ENCODE data around the gene ROBO1.

Gene ROBO1

DNA sequence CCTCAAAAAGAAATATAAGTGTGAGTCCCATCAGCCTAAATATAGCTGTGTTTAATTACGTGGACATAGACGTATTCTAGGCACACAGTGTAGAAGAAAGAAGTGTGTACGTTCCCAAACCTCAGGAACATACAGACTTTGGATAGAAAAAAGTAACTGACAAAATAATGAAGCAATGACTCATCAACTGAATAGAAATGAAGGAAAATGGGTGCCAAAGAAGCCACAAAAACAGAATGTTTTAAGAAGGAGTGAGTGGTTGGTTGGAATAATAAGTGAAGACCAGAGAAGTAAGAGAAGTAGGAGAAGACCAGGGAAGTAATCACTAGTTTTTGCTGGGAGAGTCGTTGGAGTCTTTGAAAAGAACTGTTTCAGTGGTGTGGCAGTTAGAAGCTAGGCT, 518.1 kb downstream of the ROBO1 start:
- DNase-seq: no peak
- no peaks in the 10 kb centered on the region for H3K4me1 ChIP-seq (ENCODE audit: low read length)
- no peaks in the 10 kb centered on the region for H3K9me3 ChIP-seq (replicated peaks; ENCODE audit: insufficient read depth, low read length)
- no peaks in the 10 kb centered on the region for H4K20me1 ChIP-seq (ENCODE audit: insufficient read depth, low read length)
- H3K27ac ChIP-seq (ENCODE audit: low read length): no peak overlapping the region
- TF ChIP-seq EZH2 (optimal IDR thresholded peaks at IDR 0.05; ENCODE audit: low read depth, low read length) (no peak), EZH2phosphoT487 (IDR thresholded peaks at IDR 0.05; ENCODE audit: low read length) (no peak)
- TF ChIP-seq, protein P1, sequence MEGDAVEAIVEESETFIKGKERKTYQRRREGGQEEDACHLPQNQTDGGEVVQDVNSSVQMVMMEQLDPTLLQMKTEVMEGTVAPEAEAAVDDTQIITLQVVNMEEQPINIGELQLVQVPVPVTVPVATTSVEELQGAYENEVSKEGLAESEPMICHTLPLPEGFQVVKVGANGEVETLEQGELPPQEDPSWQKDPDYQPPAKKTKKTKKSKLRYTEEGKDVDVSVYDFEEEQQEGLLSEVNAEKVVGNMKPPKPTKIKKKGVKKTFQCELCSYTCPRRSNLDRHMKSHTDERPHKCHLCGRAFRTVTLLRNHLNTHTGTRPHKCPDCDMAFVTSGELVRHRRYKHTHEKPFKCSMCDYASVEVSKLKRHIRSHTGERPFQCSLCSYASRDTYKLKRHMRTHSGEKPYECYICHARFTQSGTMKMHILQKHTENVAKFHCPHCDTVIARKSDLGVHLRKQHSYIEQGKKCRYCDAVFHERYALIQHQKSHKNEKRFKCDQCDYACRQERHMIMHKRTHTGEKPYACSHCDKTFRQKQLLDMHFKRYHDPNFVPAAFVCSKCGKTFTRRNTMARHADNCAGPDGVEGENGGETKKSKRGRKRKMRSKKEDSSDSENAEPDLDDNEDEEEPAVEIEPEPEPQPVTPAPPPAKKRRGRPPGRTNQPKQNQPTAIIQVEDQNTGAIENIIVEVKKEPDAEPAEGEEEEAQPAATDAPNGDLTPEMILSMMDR (IDR thresholded peaks at IDR 0.05; ENCODE audit: low read length): no peak
- no peak overlapping the region for H3K4me2 ChIP-seq (ENCODE audit: low read depth, low read length)
- no peaks in the 10 kb centered on the region for H3K27me3 ChIP-seq (replicated peaks; ENCODE audit: insufficient read depth, low read length)
- H3K4me3 ChIP-seq (ENCODE audit: low read length): no peak overlapping the region
- H3K9me2 ChIP-seq (replicated peaks; ENCODE audit: insufficient read depth, low read length): no peaks in the 10 kb centered on the region
- H3F3A ChIP-seq (ENCODE audit: insufficient read depth, low read length): no peaks in the 10 kb centered on the region
- no peaks in the 10 kb centered on the region for H3K79me2 ChIP-seq (ENCODE audit: low read length)
- no peaks in the 10 kb centered on the region for H3K36me3 ChIP-seq (replicated peaks; ENCODE audit: insufficient read depth, low read length)
- no peak overlapping the region for H3K9ac ChIP-seq (ENCODE audit: low read length)
- H2AFZ ChIP-seq (ENCODE audit: low read length): no peak overlapping the region

DNA sequence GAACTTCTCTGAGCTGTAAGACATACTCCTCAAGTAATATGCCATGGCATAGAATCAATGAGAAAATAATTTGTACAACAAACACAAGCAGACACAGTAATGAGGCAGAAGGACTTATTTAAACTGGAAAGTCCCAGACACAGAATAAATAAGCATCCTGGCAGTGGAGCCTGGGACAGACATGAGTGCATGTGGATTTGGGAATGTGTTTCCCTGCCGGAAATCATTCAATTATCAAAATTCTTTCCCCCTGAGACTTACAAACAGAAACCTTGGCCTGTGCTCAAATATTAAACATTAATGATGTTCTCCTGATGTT, 520.1 kb downstream of the ROBO1 start:
- no peaks in the 10 kb centered on the region for H3F3A ChIP-seq (ENCODE audit: insufficient read depth, low read length)
- H3K36me3 ChIP-seq (replicated peaks; ENCODE audit: insufficient read depth, low read length): no peaks in the 10 kb centered on the region
- no peak for DNase-seq
- no peak overlapping the region for H3K4me3 ChIP-seq (ENCODE audit: low read length)
- H3K27me3 ChIP-seq (replicated peaks; ENCODE audit: insufficient read depth, low read length): no peaks in the 10 kb centered on the region
- H3K9ac ChIP-seq (ENCODE audit: low read length): no peak overlapping the region
- no peaks in the 10 kb centered on the region for H4K20me1 ChIP-seq (ENCODE audit: insufficient read depth, low read length)
- no peaks in the 10 kb centered on the region for H3K79me2 ChIP-seq (ENCODE audit: low read length)
- H3K9me3 ChIP-seq (replicated peaks; ENCODE audit: insufficient read depth, low read length): no peaks in the 10 kb centered on the region
- no peaks in the 10 kb centered on the region for H3K9me2 ChIP-seq (replicated peaks; ENCODE audit: insufficient read depth, low read length)
- H3K27ac ChIP-seq (ENCODE audit: low read length): no peak overlapping the region
- H3K4me2 ChIP-seq (ENCODE audit: low read depth, low read length): no peak overlapping the region
- H3K4me1 ChIP-seq (ENCODE audit: low read length): no peaks in the 10 kb centered on the region
- TF ChIP-seq EZH2phosphoT487 (IDR thresholded peaks at IDR 0.05; ENCODE audit: low read length): no peak
- no peak for TF ChIP-seq EZH2 (optimal IDR thresholded peaks at IDR 0.05; ENCODE audit: low read depth, low read length)
- TF ChIP-seq, protein P1 (IDR thresholded peaks at IDR 0.05; ENCODE audit: low read length): no peak
- H2AFZ ChIP-seq (ENCODE audit: low read length): no peak overlapping the region

DNA sequence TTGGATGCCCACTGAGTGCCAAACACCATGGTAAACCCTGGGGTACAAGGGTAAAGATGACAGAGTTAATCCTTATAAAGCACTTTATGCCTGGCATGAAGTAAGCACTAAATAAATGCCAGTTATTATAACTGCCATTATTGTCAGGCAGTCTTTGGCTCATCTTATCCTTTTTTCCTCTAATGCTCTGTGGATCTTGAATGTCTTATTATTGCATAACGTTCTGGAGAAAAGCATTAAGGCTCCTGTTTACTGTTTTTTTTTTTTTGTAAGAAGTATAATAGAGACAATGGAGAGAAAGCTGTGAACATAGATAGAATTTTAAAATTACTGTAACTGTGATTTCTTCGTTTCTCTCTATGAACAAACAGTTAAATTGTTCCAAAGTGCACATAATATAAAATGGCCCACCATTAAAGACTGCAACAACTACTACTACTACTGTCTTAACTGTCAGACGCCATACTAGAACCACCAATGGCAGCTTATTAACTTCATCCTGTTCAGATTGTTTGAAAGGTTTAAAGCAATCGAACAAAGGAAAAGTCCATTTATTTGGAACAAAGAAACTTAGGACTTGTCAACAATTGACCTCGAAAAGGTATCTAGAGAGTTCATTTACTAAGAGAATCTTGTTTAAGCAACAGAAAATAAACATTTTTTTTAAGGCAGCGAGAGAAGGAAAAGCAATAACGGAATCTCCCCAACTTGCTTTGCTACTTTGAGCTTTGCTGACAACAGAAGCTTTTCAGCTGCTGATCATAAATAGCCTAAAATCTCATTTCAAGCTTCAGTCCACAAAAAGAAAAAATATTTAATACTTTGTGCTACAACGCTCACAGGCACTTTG, 520.7 kb downstream of the ROBO1 start:
- TF ChIP-seq EZH2phosphoT487 (IDR thresholded peaks at IDR 0.05; ENCODE audit: low read length) (no peak), EZH2 (optimal IDR thresholded peaks at IDR 0.05; ENCODE audit: low read depth, low read length) (no peak)
- TF ChIP-seq, protein P1 (IDR thresholded peaks at IDR 0.05; ENCODE audit: low read length): no peak
- H3K27ac ChIP-seq (ENCODE audit: low read length): no peak overlapping the region
- DNase-seq: no peak
- no peaks in the 10 kb centered on the region for H3K9me2 ChIP-seq (replicated peaks; ENCODE audit: insufficient read depth, low read length)
- H3K9me3 ChIP-seq (replicated peaks; ENCODE audit: insufficient read depth, low read length): no peaks in the 10 kb centered on the region
- H3K4me1 ChIP-seq (ENCODE audit: low read length): no peaks in the 10 kb centered on the region
- H4K20me1 ChIP-seq (ENCODE audit: insufficient read depth, low read length): no peaks in the 10 kb centered on the region
- H2AFZ ChIP-seq (ENCODE audit: low read length): no peak overlapping the region
- H3K4me3 ChIP-seq (ENCODE audit: low read length): no peak overlapping the region
- no peaks in the 10 kb centered on the region for H3K27me3 ChIP-seq (replicated peaks; ENCODE audit: insufficient read depth, low read length)
- H3F3A ChIP-seq (ENCODE audit: insufficient read depth, low read length): no peaks in the 10 kb centered on the region
- no peak overlapping the region for H3K9ac ChIP-seq (ENCODE audit: low read length)
- H3K79me2 ChIP-seq (ENCODE audit: low read length): no peaks in the 10 kb centered on the region
- no peaks in the 10 kb centered on the region for H3K36me3 ChIP-seq (replicated peaks; ENCODE audit: insufficient read depth, low read length)
- no peak overlapping the region for H3K4me2 ChIP-seq (ENCODE audit: low read depth, low read length)

All from MM.1S (cell line).